ENCODE measurements around the gene ABTB2. TPM values are rescaled to one million over a fixed set of nuclear protein-coding genes. Genes with fewer than 3 reads are reported as not detected.

The ABTB2 gene
- total and polyA plus RNA-seq, 2 of the 8 experiments (the other 6 are each of a cell fraction or from before 2014, with no cell fraction given) = 7.7 to 10.2 TPM

GRCh38 chr11:34201129-34201528, 156.7 kb downstream of the ABTB2 start (continued):
- TF ChIP-seq CTCF (IDR thresholded peaks at IDR 0.05; ENCODE audit: control extremely low read depth in 1 of 3, insufficient read depth in 1 of 3, low read depth in 1 of 3, low read length in 3 of 3) (no peak), EP300 (IDR thresholded peaks at IDR 0.05; ENCODE audit: borderline replicate concordance in 1 of 2, low read depth in 2 of 2, low read length in 2 of 2) (no peak), E2F6 (IDR thresholded peaks at IDR 0.05) (no peak)
